HepG2 (cell line): ENCODE measurements around the gene ETHE1. TPM values are rescaled to one million over a fixed set of nuclear protein-coding genes. Genes with fewer than 3 reads are reported as not detected.

Experiments used
- CERS6 ChIP-seq: sonication (generic); formaldehyde crosslinking; IDR thresholded peaks from 2 replicates; pipeline ENCODE4 v1.5.0; 2020; ENCODE audit warnings: missing genetic modification reagents
- JUN ChIP-seq: sonication (generic); formaldehyde crosslinking; IDR thresholded peaks from 2 replicates; pipeline ENCODE4 v1.4.0; 2020; ENCODE audit warnings: mild to moderate bottlenecking, missing genetic modification reagents
- KIAA2018 ChIP-seq: sonication (generic); formaldehyde crosslinking; IDR thresholded peaks from 2 replicates; pipeline ENCODE4 v1.5.0; 2020; ENCODE audit warnings: mild to moderate bottlenecking, missing genetic modification reagents, borderline replicate concordance
- NBN ChIP-seq: fragments of 450-650 bp; conservative IDR thresholded peaks from 2 replicates; pipeline ENCODE4 v1.6.1; 2017
- PATZ1 ChIP-seq: sonication (generic); formaldehyde crosslinking; IDR thresholded peaks from 2 replicates; pipeline ENCODE4 v1.4.0; 2020; ENCODE audit warnings: missing genetic modification reagents
- PRDM10 ChIP-seq: sonication (generic); formaldehyde crosslinking; IDR thresholded peaks from 2 replicates; pipeline ENCODE4 v1.4.0; 2020; ENCODE audit warnings: low read depth, missing genetic modification reagents
- THAP11 ChIP-seq: IDR thresholded peaks from 2 replicates; pipeline ENCODE4 v1.6.1; 2016; ENCODE audit warnings: missing biosample characterization, missing genetic modification reagents
- ZNF18 ChIP-seq: sonication (generic); formaldehyde crosslinking; IDR thresholded peaks from 2 replicates; pipeline ENCODE4 v1.8.0; 2022; ENCODE audit warnings: mild to moderate bottlenecking, missing genetic modification reagents; ENCODE audit not compliant: insufficient replicate concordance
- ZNF776 ChIP-seq: sonication (generic); formaldehyde crosslinking; IDR thresholded peaks from 2 replicates; pipeline ENCODE4 v1.4.0; 2020; ENCODE audit warnings: mild to moderate bottlenecking, missing genetic modification reagents
- polyA plus RNA-seq, 8 experiments: library from polyadenylated mRNA; depleted of rRNA in 3 of 8; stranded (reverse) in 7 of 8; unstranded in 1 of 8; fragments of >200 nt; fragmentation: Illumina TruSeq in 4 of 8; extraction: Trizol in 4 of 8; gene quantifications; 2 replicates each; pipeline versions ENCODE4 v1.2.1 to v1.2.3, GENCODE V29; 2011 to 2016; ENCODE audit warnings: low read depth in 4 of 8, missing spikeins in 1 of 8, mixed read lengths in 1 of 8; ENCODE audit not compliant: insufficient read depth in 1 of 8
- total RNA-seq, 5 experiments: library from RNA; depleted of rRNA; stranded (reverse); fragments of >200 nt; fragmentation: Illumina TruSeq; extraction: Trizol; gene quantifications; 2 replicates each; pipeline ENCODE4 v1.2.3, GENCODE V29; 2016; ENCODE audit warnings: low read depth in 1 of 5

ETHE1 gene
- total and polyA plus RNA-seq, 2 of the 13 experiments (the other 11 are each of a cell fraction or from before 2014, with no cell fraction given), result 32.5 to 58.4 TPM

GRCh38 chr19:43464134-43464775 is 62.7 kb downstream of the ETHE1 start (continued):
- TF ChIP-seq PRDM10 (CRISPR knock-in tag) (peak; percentile 48; the same call in 1 of the 2 replicates), PATZ1 (CRISPR knock-in tag) (0 out of 2 replicates have a peak, but pooled peaks have one; percentile 15), NBN (no peak), KIAA2018 (CRISPR knock-in tag) (no peak), ZNF776 (CRISPR knock-in tag) (0 out of 2 replicates have a peak, but pooled peaks have one; percentile 37), THAP11 (CRISPR knock-in tag) (no peak), ZNF18 (CRISPR knock-in tag) (no peak), JUN (no peak), CERS6 (no peak)
